ENCODE data around the gene CDK11A.
"Not testable (repeated sequence)": the region's sequence is repeated elsewhere in the genome, so short reads cannot be mapped to it uniquely, and the experiment has no call there.

The CDK11A gene

DNA sequence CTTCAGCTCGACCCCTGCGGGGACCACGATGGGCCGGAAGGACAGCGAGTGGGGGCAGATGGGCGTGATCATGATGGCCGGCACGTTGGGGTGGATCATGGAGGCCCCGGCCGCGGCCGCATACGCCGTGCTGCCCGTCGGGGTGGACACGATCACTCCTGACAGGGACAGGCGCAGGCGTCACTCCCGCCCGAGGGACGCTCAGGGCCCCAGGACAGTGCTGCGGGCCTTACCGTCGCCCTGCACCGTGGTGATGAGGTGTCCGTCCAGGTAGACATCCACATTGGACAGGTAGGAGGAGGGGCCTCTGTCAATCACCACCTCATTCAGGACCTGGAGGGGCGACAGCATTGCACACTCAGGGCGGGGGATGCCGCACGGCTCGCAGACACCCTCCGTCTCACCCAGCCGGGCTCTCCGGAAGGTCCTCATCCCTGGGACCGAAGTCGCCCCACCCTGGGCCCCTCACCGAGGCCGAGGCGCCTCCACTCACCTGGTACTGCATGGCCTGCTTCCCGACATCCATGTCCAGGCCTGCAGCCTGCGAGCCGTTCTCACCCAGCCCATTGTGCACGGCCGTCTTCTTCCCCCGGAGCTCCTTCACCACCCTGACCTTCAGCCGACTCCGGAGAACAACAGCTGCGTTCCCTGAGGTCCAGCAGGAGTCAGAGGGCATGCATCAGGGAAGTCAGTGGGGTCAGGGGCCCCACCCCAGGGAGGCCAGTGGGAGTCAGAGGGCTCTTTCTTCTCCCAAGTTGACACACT is 30.1 kb upstream of the CDK11A start:
- no peak for DNase-seq

DNA sequence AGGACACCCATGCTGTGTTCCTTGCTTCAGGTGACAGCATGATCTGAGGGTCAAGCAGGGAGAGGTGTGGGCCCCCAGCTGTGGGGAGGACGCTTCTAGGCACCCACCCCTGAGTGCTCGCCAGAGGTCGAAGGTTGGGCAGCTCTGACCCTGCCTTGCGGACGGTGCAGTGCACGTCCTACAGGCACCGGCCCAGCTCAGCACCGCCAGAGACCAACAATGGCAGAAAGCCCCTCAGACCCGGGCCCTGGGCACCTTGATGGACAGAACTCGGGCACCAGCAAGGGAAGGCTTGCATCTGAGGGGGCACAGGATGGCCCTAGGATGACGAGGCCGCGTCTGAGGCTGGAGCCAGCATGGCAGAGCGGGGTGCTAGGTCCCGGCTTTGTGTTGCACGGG is 29.4 kb upstream of the CDK11A start:
- no peak for DNase-seq

DNA sequence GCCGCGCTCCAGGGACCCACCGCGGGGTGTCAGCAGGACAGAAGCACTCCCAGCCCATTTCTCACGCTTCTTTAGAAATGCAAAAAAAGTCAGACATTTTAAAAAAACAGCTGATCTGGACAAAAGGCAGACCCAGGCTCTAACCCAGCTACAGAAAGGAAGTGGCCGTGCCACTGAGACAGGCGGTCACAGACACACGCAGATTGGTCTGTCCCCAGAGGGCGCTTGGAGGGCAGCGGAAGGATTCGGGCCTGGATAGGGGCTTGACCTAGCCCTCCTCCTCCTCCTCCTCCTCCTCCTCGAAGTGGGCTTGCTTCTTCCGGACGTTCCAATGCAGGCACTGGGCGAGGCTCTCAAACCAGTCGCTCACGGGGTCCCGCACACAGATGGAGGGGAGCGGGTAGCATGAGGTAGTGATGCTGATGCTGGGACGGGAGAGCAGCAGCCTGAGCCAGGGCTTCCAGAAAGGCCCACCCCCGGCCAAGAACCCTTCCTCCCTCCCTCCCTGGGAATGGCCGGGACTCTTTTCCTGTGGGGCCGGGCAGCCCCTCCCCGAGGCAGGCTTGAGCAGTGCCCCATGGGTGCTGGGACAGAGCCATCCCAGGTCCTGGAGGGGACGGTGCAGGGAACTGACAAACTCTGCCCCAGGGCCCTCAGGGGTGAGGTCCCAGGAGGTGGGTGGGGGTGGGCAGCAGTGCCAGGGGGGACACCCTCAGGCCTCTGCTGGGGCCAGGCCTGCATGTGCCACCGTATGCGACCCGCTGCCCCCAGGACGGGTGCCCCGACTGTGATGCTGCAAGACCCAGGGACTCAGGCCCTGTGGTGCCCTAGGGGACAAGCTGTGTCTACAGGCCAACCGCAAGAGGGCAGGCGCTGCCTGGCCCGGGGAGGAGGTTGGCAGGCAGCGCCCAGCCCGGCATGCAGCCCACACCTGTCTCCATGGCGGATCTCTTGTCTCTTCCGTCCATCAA is 28.8 kb upstream of the CDK11A start:
- no peak for DNase-seq

- DNase-seq, result no peak
Observed at GRCh38 chr1:1752190-1752589, 28.0 kb upstream of the CDK11A start.

GRCh38 chr1:1749941-1750340 is 25.8 kb upstream of the CDK11A start:
- not testable (repeated sequence) for DNase-seq

- DNase-seq, result no peak
Observed at GRCh38 chr1:1748686-1749321, 24.6 kb upstream of the CDK11A start.

DNA sequence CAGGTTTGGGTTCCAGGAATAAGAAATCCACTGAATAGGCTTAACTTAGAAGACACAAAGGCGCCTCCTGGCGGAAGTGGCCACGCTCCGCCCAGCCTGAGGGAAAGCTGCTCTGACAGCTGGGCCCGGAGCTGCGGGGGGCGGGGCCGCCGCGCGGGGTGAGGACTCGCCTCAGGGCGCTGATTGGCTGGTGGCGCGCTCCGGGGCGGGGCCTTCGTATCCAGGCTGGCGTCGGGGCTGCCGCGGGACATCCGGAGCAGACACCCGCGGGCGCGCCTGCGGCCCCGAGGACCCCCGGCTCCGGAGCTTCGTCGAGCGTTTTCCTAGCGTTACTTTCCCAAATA is 22.4 kb upstream of the CDK11A start:
- DNase-seq, result not testable (repeated sequence)

- peak; percentile 48 for DNase-seq
Observed at GRCh38 chr1:1745651-1746565, 21.8 kb upstream of the CDK11A start.

DNA sequence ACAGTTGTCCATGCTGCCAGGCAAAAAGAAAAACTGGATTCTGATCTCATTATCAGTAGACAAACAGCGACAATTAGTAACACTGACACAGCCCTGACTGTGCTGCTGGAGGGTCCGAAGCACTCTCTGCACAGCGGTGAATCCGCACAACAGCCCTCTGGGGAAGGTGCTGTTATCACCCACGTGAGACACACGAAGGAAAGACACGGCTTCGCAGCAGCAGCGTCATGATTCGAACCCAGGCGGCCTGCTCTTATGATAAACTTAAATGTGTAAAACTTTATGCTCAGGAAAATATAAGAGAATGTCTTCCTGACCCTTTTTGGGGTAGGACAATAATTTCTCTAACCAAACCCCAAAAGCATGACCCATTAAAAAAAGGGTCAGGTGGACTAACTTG is 18.4 kb upstream of the CDK11A start:
- not testable (repeated sequence) for DNase-seq

DNA sequence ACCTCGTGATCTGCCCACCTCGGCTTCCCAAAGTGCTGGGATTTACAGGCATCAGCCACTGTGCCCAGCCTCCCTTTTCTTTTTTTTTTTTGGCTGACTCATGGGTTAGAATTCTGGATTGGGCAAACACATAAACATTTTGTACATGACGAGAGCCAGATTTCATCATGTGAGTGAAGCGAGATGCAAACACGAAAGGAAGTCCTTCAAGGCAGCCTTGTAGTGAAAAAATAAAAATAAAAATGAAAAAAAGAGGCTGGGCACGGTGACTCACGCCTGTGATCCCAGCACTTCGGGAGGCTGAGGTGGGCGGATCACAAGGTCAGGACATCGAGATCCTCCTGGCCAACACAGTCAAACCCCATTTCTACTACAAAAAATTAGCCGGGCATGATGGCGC is 16.9 kb upstream of the CDK11A start:
- DNase-seq, result not testable (repeated sequence)

DNA sequence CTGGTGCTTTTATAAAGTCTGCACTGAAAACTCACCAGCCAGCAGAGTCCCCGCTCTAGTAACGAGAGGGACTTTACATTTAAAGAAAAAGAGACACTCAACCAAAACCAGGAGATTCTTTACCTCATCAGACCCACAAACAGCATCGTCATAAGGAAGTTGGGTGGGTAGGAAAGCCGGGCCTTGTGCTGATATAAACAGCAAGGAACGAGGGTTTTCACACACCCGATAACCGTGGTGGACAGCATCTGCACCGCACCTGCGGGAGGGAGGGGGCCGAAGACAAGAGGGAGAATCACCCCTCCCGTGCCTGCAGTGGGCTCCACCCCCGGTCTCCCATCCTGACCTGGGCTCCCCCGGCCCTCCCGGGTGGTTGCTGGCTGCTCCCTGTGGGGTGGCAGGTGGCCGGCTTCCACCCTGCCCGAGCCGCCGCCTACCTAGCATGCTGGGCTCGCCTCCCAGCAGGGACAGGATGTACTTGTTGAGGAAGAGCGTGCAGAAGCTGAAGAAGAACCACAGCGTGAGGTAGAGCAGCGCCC is 14.7 kb upstream of the CDK11A start:
- DNase-seq, result not testable (repeated sequence)

GRCh38 chr1:1737675-1738590 is 13.8 kb upstream of the CDK11A start:
- not testable (repeated sequence) for DNase-seq

- DNase-seq, result no peak
Observed at GRCh38 chr1:1732381-1732780, 8.2 kb upstream of the CDK11A start.

DNA sequence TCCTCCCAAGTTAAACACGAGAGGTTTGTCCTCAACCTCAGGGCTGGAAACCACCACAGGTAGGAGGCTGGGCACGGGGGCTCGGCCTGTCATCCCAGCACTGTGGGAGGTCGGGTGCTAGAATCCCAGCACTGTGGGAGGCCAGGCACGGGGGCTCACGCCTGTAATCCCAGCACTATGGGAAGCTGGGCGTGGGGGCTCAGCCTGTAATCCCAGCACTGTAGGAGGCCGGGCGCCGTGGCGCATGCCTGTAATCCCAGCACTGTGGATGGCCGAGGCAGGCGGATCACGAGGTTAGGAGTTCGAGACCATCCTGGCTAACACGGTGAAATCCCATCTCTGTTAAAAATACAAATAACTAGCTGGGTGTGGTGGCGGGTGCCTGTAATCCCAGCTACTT is 6.7 kb upstream of the CDK11A start:
- DNase-seq, result no peak

DNA sequence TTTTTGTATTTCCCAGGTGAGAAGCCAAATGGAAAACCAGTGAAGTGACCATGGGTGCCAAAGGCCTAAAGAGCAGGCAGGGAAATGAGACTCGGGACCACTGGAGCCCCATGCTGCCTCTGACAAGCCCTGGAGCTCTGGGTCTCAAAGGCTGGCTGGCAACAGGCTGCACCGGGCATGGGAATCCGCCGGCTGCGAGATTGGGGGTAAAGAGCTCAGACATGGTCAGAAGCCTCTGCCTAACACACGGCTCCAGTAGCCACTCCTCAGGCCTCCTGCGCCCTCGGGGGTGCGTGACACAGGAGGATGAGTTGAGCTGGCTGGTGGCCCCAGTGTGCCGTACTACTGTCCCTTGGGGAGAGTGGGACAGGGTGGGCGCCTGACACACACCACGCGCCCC is 6.1 kb upstream of the CDK11A start:
- not testable (repeated sequence) for DNase-seq

DNA sequence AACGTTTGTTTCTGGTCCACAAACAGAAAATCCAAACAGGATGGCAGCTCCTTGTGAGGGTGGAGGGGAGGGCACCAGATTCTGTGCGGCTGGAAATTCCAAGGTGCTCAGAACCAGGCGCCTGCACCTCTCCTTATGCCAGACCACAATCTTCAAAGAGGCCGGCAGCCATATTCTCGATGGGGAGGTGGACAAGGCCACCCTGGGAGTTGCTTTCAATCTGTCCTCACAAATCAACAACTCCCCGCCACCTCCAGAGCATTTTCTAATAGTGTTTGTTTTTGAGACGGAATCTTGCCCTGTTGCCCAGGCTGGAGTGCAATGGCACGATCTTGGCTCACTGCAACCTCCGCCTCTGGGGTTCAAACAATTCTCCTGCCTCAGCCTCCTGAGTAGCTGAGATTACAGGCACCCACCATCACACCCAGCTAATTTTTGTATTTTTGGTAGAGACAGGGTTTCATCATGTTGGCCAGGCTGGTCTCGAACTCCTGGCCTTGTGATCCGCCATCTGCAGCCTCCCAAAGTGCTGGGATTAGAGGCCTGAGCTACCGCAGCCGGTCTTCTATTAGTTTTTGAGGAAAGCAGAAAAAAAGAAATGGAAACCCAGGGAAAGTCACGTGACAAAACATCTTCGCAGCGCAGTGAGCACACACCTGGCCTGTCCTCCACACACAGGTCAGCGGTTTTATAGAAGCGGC is 5.1 kb upstream of the CDK11A start:
- not testable (repeated sequence) for DNase-seq

GRCh38 chr1:1728308-1729005 is 4.3 kb upstream of the CDK11A start:
- not testable (repeated sequence) for DNase-seq

- not testable (repeated sequence) for DNase-seq
Observed at GRCh38 chr1:1727131-1727651, 3.0 kb upstream of the CDK11A start.

DNA sequence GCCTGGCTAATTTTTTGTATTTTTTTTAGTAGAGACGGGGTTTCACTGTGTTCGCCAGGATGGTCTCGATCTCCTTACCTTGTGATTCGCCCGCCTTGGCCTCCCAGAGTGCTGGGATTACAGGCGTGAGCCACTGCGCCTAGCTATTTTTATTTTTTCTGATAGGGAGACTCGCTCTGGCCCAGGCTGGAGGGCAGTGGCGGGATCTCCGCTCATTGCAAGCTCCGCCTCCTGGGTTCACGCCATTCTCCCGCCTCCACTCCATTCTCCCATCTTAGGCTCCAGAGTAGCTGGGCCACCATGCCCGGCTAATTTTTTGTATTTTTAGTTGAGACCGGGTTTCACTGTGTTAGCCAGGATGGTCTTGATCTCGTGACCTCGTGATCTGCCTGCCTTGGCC is 1.9 kb upstream of the CDK11A start:
- DNase-seq, result not testable (repeated sequence)
